KMS-11 (cell line): ENCODE data around the gene FKBP2.

Experiments
- H2AFZ ChIP-seq: fragments of 200-600 bp; sonication (generic); 2 replicates; pipeline ENCODE4 v1.6.1; 2016; ENCODE audit warnings: antibody characterized with exemption, mixed run types, low read depth
- H3K27ac ChIP-seq: fragments of 200-600 bp; sonication (generic); 2 replicates; pipeline ENCODE4 v1.6.1; 2016; ENCODE audit warnings: mild to moderate bottlenecking, mixed run types
- H3K27me3 ChIP-seq: fragments of 200-600 bp; sonication (generic); 2 replicates; pipeline ENCODE4 v1.6.1; 2017; ENCODE audit warnings: mild to moderate bottlenecking, low read depth, mixed run types, moderate library complexity; ENCODE audit not compliant: insufficient read depth
- H3K36me3 ChIP-seq: fragments of 200-600 bp; sonication (generic); 2 replicates; pipeline ENCODE4 v1.6.1; 2017; ENCODE audit warnings: mild to moderate bottlenecking, mixed run types; ENCODE audit not compliant: insufficient read depth
- H3K4me1 ChIP-seq: fragments of 200-600 bp; sonication (generic); 2 replicates; pipeline ENCODE4 v1.6.1; 2016; ENCODE audit warnings: mild to moderate bottlenecking, low read depth, mixed run types; ENCODE audit not compliant: poor library complexity, severe bottlenecking
- H3K4me2 ChIP-seq: fragments of 200-600 bp; sonication (generic); 2 replicates; pipeline ENCODE4 v1.7.0; 2016; ENCODE audit warnings: mild to moderate bottlenecking, mixed run types
- H3K4me3 ChIP-seq: fragments of 200-600 bp; sonication (generic); IDR thresholded peaks from 2 replicates; pipeline ENCODE4 v1.6.1; 2017; ENCODE audit warnings: low read depth, low read length, mixed read lengths; ENCODE audit not compliant: insufficient read depth
- H3K79me2 ChIP-seq: fragments of 200-600 bp; sonication (generic); 2 replicates; pipeline ENCODE4 v1.6.1; 2016; ENCODE audit warnings: low read depth, mixed run types; ENCODE audit not compliant: insufficient read depth
- H3K9ac ChIP-seq: fragments of 200-600 bp; sonication (generic); 2 replicates; pipeline ENCODE4 v1.6.1; 2016; ENCODE audit warnings: mild to moderate bottlenecking, mixed run types
- H4K20me1 ChIP-seq: fragments of 200-600 bp; sonication (generic); 2 replicates; pipeline ENCODE4 v1.6.1; 2016; ENCODE audit warnings: mild to moderate bottlenecking, mixed run types; ENCODE audit not compliant: insufficient read depth
- CTCF ChIP-seq: fragments of 200-600 bp; sonication (generic); conservative IDR thresholded peaks from 2 replicates; pipeline ENCODE4 v1.6.1; 2017; ENCODE audit warnings: low read depth, mild to moderate bottlenecking, antibody characterized with exemption, low read length, moderate library complexity, mixed read lengths

FKBP2 gene

GRCh38 chr11:64241241-64241490 lies 271 bp downstream of the FKBP2 start:
- Histone ChIP-seq H4K20me1 (no peaks in the 10 kb centered on the region), H3K4me3 (no peak overlapping the region), H3K4me1 (peaks cover 35% of the 10 kb centered on the region), H3K27me3 (no peaks in the 10 kb centered on the region), H3K9ac (peak overlapping the region; percentile 66), H2AFZ (0 out of 2 replicates have a peak overlapping the region, but pooled peaks have one; percentile 35), H3K27ac (peak overlapping the region; percentile 78), H3K79me2 (peaks cover 30% of the 10 kb centered on the region), H3K4me2 (peak overlapping the region; percentile 63; the same call in 1 of the 2 replicates), H3K36me3 (peaks cover 4% of the 10 kb centered on the region; the same call in 1 of the 2 replicates)
- TF ChIP-seq CTCF: no peak

- TF ChIP-seq CTCF: 0 out of 2 replicates have a peak, but pooled peaks have one; percentile 9
- Histone ChIP-seq H3K79me2 (peaks cover 31% of the 10 kb centered on the region), H3K9ac (peak overlapping the region; percentile 44; the same call in 1 of the 2 replicates), H3K27ac (no peak overlapping the region), H2AFZ (peak overlapping the region; percentile 52), H3K4me1 (peaks cover 35% of the 10 kb centered on the region), H3K27me3 (no peaks in the 10 kb centered on the region), H4K20me1 (no peaks in the 10 kb centered on the region), H3K36me3 (peaks cover 4% of the 10 kb centered on the region; the same call in 1 of the 2 replicates), H3K4me2 (peak overlapping the region; percentile 86), H3K4me3 (no peak overlapping the region)
Measured at GRCh38 chr11:64241491-64242374, 838 bp downstream of the FKBP2 start.

- H4K20me1 ChIP-seq: no peaks in the 10 kb centered on the region
- no peak overlapping the region for H3K27ac ChIP-seq
- H3K4me3 ChIP-seq: no peak overlapping the region
- H3K79me2 ChIP-seq: peaks cover 31% of the 10 kb centered on the region
- H3K4me2 ChIP-seq: no peak overlapping the region
- no peaks in the 10 kb centered on the region for H3K27me3 ChIP-seq
- TF ChIP-seq CTCF: no peak
- H3K36me3 ChIP-seq: peaks cover 4% of the 10 kb centered on the region; the same call in 1 of the 2 replicates
- H2AFZ ChIP-seq: no peak overlapping the region
- no peak overlapping the region for H3K9ac ChIP-seq
- peaks cover 35% of the 10 kb centered on the region for H3K4me1 ChIP-seq
Measured at GRCh38 chr11:64243236-64243854, 2.5 kb downstream of the FKBP2 start.

GRCh38 chr11:64244107-64244506 lies 3.2 kb downstream of the FKBP2 start:
- TF ChIP-seq CTCF: no peak
- Histone ChIP-seq H3K27ac (no peak overlapping the region), H3K36me3 (peaks cover 4% of the 10 kb centered on the region; the same call in 1 of the 2 replicates), H3K27me3 (no peaks in the 10 kb centered on the region), H3K4me3 (no peak overlapping the region), H4K20me1 (no peaks in the 10 kb centered on the region), H3K9ac (no peak overlapping the region), H3K4me2 (no peak overlapping the region; the same call in 1 of the 2 replicates), H3K4me1 (peaks cover 35% of the 10 kb centered on the region), H3K79me2 (peaks cover 31% of the 10 kb centered on the region), H2AFZ (no peak overlapping the region)
